CD14-positive monocyte (primary cell): Measurements from ENCODE around the gene PRM1. TPM values are rescaled to one million over a fixed set of nuclear protein-coding genes. Genes with fewer than 3 reads are reported as not detected.

Source experiments
- DNase-seq, 3 donors: peaks; one replicate each; pipeline ENCODE4 v3.0.0-alpha.2; 2011 to 2022
- H2AFZ ChIP-seq: 2 replicates; pipeline ENCODE4 v1.6.0; 2012; ENCODE audit warnings: mild to moderate bottlenecking, low read depth, low read length, inconsistent platforms; ENCODE audit not compliant: insufficient read depth, poor library complexity, severe bottlenecking
- H3K27ac ChIP-seq, 2 donors: 1 replicate in 1 of 2; 2 replicates in 1 of 2; pipeline ENCODE4 v1.5.1; 2012 to 2013; ENCODE audit warnings: low read length in 2 of 2, control low read depth in 1 of 2, inconsistent platforms in 1 of 2, low read depth in 1 of 2, mild to moderate bottlenecking in 1 of 2
- H3K27me3 ChIP-seq, 2 donors: one replicate each; pipeline versions ENCODE4 v1.6.0 to v1.6.1; 2011 to 2013; ENCODE audit warnings: low read length in 2 of 2; ENCODE audit not compliant: control insufficient read depth in 2 of 2, insufficient read depth in 2 of 2
- H3K36me3 ChIP-seq, 2 donors: replicated peaks in 1 of 2; 1 replicate in 1 of 2; 2 replicates in 1 of 2; pipeline versions ENCODE4 v1.5.1 to v1.6.1; 2012 to 2013; ENCODE audit warnings: low read length in 2 of 2, control low read depth in 1 of 2, inconsistent platforms in 1 of 2, mild to moderate bottlenecking in 1 of 2; ENCODE audit not compliant: insufficient read depth in 2 of 2, control insufficient read depth in 1 of 2
- H3K4me1 ChIP-seq, 2 donors: 1 replicate in 1 of 2; 2 replicates in 1 of 2; pipeline versions ENCODE4 v1.5.1 to v1.6.1; 2012 to 2013; ENCODE audit warnings: low read length in 2 of 2, control low read depth in 1 of 2, inconsistent platforms in 1 of 2, mild to moderate bottlenecking in 1 of 2, moderate library complexity in 1 of 2; ENCODE audit not compliant: insufficient read depth in 2 of 2, control insufficient read depth in 1 of 2
- H3K4me2 ChIP-seq: replicated peaks from 2 replicates; pipeline ENCODE3; 2012; ENCODE audit warnings: low read length, moderate library complexity, mild to moderate bottlenecking; ENCODE audit not compliant: poor library complexity, severe bottlenecking; ENCODE audit errors: extremely low read depth
- H3K4me3 ChIP-seq, 3 experiments: fragments of 200-600 bp in 1 of 3; sonication (generic) in 1 of 3; replicated peaks in 1 of 3; 1 replicate in 2 of 3; 2 replicates in 1 of 3; pipeline ENCODE4 v1.5.1; 2011 to 2013; ENCODE audit warnings: low read length in 3 of 3, mild to moderate bottlenecking in 3 of 3, control low read depth in 2 of 3, low read depth in 2 of 3, inconsistent platforms in 1 of 3, moderate library complexity in 1 of 3
- H3K79me2 ChIP-seq: 2 replicates; pipeline ENCODE4 v1.6.0; 2012; ENCODE audit warnings: mild to moderate bottlenecking, control low read depth, inconsistent platforms, low read length, moderate library complexity; ENCODE audit not compliant: insufficient read depth
- H3K9ac ChIP-seq: 2 replicates; pipeline ENCODE4 v1.6.0; 2017; ENCODE audit warnings: low read length, mild to moderate bottlenecking; ENCODE audit not compliant: insufficient read depth, poor library complexity, severe bottlenecking
- H3K9me3 ChIP-seq, 2 donors: replicated peaks in 1 of 2; 1 replicate in 1 of 2; 2 replicates in 1 of 2; pipeline versions ENCODE4 v1.5.1 to v1.6.1; 2012 to 2013; ENCODE audit warnings: low read length in 2 of 2, control low read depth in 1 of 2; ENCODE audit not compliant: control insufficient read depth in 1 of 2, insufficient read depth in 1 of 2
- H4K20me1 ChIP-seq: 2 replicates; pipeline ENCODE4 v1.6.0; 2012; ENCODE audit warnings: mild to moderate bottlenecking, low read length, control low read depth, moderate library complexity; ENCODE audit not compliant: insufficient read depth
- H3K27ac Mint-ChIP-seq, 7 donors: one replicate each; pipeline ENCODE4 v1.8.0; 2020; ENCODE audit warnings: mild to moderate bottlenecking in 7 of 7, mixed read lengths in 7 of 7, moderate library complexity in 6 of 7, inconsistent platforms in 2 of 7
- H3K27me3 Mint-ChIP-seq, 3 donors: one replicate each; pipeline ENCODE4 v1.8.0; 2021 to 2022; ENCODE audit warnings: low read depth in 3 of 3, mild to moderate bottlenecking in 3 of 3, mixed read lengths in 3 of 3, moderate library complexity in 3 of 3, inconsistent platforms in 1 of 3
- H3K36me3 Mint-ChIP-seq, 2 donors: one replicate each; pipeline ENCODE4 v1.8.0; 2020; ENCODE audit warnings: mixed read lengths in 2 of 2, inconsistent platforms in 1 of 2, mild to moderate bottlenecking in 1 of 2
- H3K4me1 Mint-ChIP-seq: one replicate; pipeline ENCODE4 v1.8.0; 2020; ENCODE audit warnings: mild to moderate bottlenecking, mixed read lengths
- H3K4me3 Mint-ChIP-seq, 2 donors: one replicate each; pipeline ENCODE4 v1.8.0; 2020; ENCODE audit warnings: mild to moderate bottlenecking in 2 of 2, mixed read lengths in 2 of 2, moderate library complexity in 1 of 2
- H3K9me3 Mint-ChIP-seq, 7 donors: one replicate each; pipeline ENCODE4 v1.8.0; 2020 to 2022; ENCODE audit warnings: mixed read lengths in 7 of 7, mild to moderate bottlenecking in 6 of 7, moderate library complexity in 6 of 7, inconsistent platforms in 2 of 7
- WGBS: methylation state at CpG from one replicate; pipeline ENCODE4 v1.1.5; 2013; ENCODE audit warnings: missing lambda C conversion rate; ENCODE audit not compliant: insufficient coverage; 5-methylcytosine and 5-hydroxymethylcytosine counted together
- intact Hi-C, 2 donors: fragments of 100-400 bp; cut with micrococcal nuclease; formaldehyde crosslinking; loops; one replicate each; pipeline versions ENCODE4 v1.15.0 to v1.15.1; 2023
- polyA plus RNA-seq, 3 donors: library from polyadenylated mRNA; depleted of rRNA in 1 of 3; unstranded in 2 of 3; stranded (reverse) in 1 of 3; fragments of 300-500 nt in 2 of 3; fragments of >200 nt in 1 of 3; fragmentation: Illumina TruSeq in 2 of 3; gene quantifications; 1 replicate in 2 of 3; 2 replicates in 1 of 3; pipeline ENCODE4 v1.2.3, GENCODE V29; 2012 to 2021
- TF ChIP-seq, protein P1 (sequence below): fragments of 200-600 bp; IDR thresholded peaks from one replicate; pipeline ENCODE4 v1.8.0; 2022; ENCODE audit warnings: antibody characterized with exemption, mild to moderate bottlenecking

PRM1 gene
- polyA plus RNA-seq, 3 donors, result not detected

DNA sequence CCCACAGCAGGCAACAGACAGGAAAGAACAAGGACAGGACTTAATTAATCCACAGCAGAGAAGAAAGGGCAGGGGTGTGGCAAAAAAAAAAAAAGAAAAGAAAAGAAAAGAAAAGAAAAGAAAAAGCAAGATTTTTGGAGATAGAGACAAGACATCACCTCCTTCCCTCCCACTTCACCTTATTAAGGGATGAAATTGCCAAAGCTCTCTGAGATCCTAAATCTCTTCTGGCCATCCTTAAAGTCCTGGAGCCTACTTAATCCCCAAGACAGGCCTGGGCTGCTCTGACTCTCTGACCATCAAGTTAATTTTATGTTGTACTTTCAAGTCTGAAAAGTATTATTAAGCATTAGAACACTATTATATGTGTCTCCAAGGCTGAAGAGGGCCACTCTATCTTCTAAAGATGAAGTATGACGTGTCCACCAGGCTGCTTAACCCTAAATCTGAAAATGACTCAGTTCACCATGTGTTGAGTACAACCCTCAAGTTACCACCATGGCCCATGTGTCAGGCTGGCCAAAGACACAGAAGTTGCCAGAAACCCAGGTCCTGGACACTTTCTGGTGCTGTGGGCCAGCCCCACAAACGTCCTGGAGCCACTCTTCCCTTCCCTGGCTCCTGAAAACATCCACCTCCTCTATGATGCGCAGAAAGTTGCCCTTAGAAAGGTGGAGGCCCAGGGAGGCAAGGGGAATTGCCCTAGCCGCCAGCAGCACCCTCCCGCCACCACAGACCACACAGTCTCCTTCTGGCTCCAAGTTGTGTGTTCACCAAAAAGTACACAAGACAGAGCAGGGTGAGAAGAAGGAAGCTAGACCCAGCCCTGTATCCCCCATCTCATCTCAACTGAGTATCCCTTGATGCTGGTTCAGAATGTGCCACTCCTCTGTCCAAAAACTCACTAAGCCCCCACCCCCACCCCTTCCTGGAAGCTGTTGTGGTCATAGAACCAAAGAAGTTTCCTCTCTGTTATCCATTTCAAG lies 27.8 kb downstream of the PRM1 start:
- H3K4me3 Mint-ChIP-seq, result peak overlapping the region in 1 of 2 donors; percentile 43
- H3K27ac Mint-ChIP-seq, result peak overlapping the region in 1 of 7 donors; percentile 59
- Histone ChIP-seq H2AFZ (no peak overlapping the region), H3K36me3 (no peaks in the 10 kb centered on the region), H3K27me3 (peaks cover 0 to 19% of the 10 kb centered on the region in 2 donors), H4K20me1 (peaks cover 3% of the 10 kb centered on the region), H3K4me3 (no peak overlapping the region), H3K79me2 (no peaks in the 10 kb centered on the region), H3K27ac (no peak overlapping the region), H3K9ac (no peak overlapping the region), H3K4me2 (no peak overlapping the region), H3K4me1 (peaks cover 21 to 33% of the 10 kb centered on the region in 2 donors), H3K9me3 (no peaks in the 10 kb centered on the region)
- TF ChIP-seq, protein P1, sequence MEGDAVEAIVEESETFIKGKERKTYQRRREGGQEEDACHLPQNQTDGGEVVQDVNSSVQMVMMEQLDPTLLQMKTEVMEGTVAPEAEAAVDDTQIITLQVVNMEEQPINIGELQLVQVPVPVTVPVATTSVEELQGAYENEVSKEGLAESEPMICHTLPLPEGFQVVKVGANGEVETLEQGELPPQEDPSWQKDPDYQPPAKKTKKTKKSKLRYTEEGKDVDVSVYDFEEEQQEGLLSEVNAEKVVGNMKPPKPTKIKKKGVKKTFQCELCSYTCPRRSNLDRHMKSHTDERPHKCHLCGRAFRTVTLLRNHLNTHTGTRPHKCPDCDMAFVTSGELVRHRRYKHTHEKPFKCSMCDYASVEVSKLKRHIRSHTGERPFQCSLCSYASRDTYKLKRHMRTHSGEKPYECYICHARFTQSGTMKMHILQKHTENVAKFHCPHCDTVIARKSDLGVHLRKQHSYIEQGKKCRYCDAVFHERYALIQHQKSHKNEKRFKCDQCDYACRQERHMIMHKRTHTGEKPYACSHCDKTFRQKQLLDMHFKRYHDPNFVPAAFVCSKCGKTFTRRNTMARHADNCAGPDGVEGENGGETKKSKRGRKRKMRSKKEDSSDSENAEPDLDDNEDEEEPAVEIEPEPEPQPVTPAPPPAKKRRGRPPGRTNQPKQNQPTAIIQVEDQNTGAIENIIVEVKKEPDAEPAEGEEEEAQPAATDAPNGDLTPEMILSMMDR, result no peak
- no peak for DNase-seq
- peaks cover 26% of the 10 kb centered on the region for H3K4me1 Mint-ChIP-seq
- peaks cover 0 to 3% (median 0%) of the 10 kb centered on the region in 7 donors for H3K9me3 Mint-ChIP-seq
- H3K36me3 Mint-ChIP-seq, result peaks cover 5% of the 10 kb centered on the region in 2 donors
- intact Hi-C loops, result loop anchor here in 1 of 2 donors (10.0 kb wide), 1 partner anchor 49 kb away; no protein-coding TSS in a partner anchor
- H3K27me3 Mint-ChIP-seq, result peaks cover 24 to 49% (median 35%) of the 10 kb centered on the region in 3 donors
- WGBS, result no CpG with 5 or more reads among the region's 5 CpGs

- Mint-ChIP-seq H3K27ac (no peak overlapping the region), H3K4me1 (peaks cover 22% of the 10 kb centered on the region), H3K9me3 (peaks cover 0 to 3% (median 0%) of the 10 kb centered on the region in 7 donors), H3K4me3 (peak overlapping the region in 1 of 2 donors; percentile 43), H3K36me3 (peaks cover 5% of the 10 kb centered on the region in 2 donors), H3K27me3 (peaks cover 22 to 44% (median 35%) of the 10 kb centered on the region in 3 donors)
- Histone ChIP-seq H3K36me3 (no peaks in the 10 kb centered on the region), H3K9me3 (no peaks in the 10 kb centered on the region), H3K4me1 (peaks cover 19 to 30% of the 10 kb centered on the region in 2 donors), H3K27me3 (peaks cover 0 to 16% of the 10 kb centered on the region in 2 donors), H3K27ac (no peak overlapping the region), H3K4me3 (no peak overlapping the region), H3K79me2 (no peaks in the 10 kb centered on the region), H3K4me2 (no peak overlapping the region), H3K9ac (no peak overlapping the region), H4K20me1 (peaks cover 3% of the 10 kb centered on the region), H2AFZ (no peak overlapping the region)
- intact Hi-C loops, result loop anchor here in 1 of 2 donors (10.0 kb wide), 1 partner anchor 48 kb away; no protein-coding TSS in a partner anchor
- TF ChIP-seq, protein P1, result no peak
- DNase-seq, result no peak
- 90% methylated on average over 8 of the region's 8 CpGs for WGBS
These were observed 28.6 kb downstream of the PRM1 start for GRCh38 chr16:11252482-11252931.
